ENCODE data around the gene TRAF4.

DNA sequence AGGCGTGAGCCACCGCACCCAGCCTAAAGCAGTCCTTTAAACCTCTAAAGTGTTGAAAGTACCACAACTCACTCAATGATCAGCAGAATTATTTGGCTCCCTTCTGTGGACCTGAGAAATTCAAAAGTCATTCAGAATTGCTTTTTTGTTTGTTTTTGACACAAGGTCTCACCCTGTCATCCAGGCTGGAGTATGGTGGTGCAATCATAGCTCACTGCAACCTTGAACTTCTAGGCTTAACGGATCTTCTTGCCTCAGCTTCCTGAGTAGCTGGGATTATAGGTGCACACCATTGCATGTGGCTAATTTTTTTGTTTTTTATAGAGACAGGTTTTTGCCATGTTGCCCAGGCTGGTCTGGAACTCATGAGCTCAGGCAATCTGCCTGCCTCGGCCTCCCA lies 44.3 kb downstream of the TRAF4 start:
- TF ChIP-seq CTCF (IDR thresholded peaks at IDR 0.05 in 2 of 3, conservative IDR thresholded peaks at IDR 0.05 in 1 of 3; ENCODE audit: borderline replicate concordance in 1 of 3, insufficient read depth in 1 of 3, low read depth in 2 of 3, low read length in 2 of 3) (no peak), ZNF274 (IDR thresholded peaks at IDR 0.05; ENCODE audit: low read depth, low read length) (no peak), RAD21 (IDR thresholded peaks at IDR 0.05; ENCODE audit: low read depth) (no peak), ZFX (IDR thresholded peaks at IDR 0.05) (no peak), POLR2A (IDR thresholded peaks at IDR 0.05; ENCODE audit: borderline replicate concordance, extremely low read depth, insufficient read depth, insufficient read length) (no peak), ELF1 (IDR thresholded peaks at IDR 0.05; ENCODE audit: borderline replicate concordance, low read depth) (no peak), SIN3A (IDR thresholded peaks at IDR 0.05; ENCODE audit: low read depth) (no peak), EGR1 (IDR thresholded peaks at IDR 0.05; ENCODE audit: low read depth) (no peak), EZH2 (IDR thresholded peaks at IDR 0.05) (no peak)
- TF ChIP-seq, protein P1, sequence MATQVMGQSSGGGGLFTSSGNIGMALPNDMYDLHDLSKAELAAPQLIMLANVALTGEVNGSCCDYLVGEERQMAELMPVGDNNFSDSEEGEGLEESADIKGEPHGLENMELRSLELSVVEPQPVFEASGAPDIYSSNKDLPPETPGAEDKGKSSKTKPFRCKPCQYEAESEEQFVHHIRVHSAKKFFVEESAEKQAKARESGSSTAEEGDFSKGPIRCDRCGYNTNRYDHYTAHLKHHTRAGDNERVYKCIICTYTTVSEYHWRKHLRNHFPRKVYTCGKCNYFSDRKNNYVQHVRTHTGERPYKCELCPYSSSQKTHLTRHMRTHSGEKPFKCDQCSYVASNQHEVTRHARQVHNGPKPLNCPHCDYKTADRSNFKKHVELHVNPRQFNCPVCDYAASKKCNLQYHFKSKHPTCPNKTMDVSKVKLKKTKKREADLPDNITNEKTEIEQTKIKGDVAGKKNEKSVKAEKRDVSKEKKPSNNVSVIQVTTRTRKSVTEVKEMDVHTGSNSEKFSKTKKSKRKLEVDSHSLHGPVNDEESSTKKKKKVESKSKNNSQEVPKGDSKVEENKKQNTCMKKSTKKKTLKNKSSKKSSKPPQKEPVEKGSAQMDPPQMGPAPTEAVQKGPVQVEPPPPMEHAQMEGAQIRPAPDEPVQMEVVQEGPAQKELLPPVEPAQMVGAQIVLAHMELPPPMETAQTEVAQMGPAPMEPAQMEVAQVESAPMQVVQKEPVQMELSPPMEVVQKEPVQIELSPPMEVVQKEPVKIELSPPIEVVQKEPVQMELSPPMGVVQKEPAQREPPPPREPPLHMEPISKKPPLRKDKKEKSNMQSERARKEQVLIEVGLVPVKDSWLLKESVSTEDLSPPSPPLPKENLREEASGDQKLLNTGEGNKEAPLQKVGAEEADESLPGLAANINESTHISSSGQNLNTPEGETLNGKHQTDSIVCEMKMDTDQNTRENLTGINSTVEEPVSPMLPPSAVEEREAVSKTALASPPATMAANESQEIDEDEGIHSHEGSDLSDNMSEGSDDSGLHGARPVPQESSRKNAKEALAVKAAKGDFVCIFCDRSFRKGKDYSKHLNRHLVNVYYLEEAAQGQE (IDR thresholded peaks at IDR 0.05; ENCODE audit: low read depth): no peak
- TF ChIP-seq, protein P2, sequence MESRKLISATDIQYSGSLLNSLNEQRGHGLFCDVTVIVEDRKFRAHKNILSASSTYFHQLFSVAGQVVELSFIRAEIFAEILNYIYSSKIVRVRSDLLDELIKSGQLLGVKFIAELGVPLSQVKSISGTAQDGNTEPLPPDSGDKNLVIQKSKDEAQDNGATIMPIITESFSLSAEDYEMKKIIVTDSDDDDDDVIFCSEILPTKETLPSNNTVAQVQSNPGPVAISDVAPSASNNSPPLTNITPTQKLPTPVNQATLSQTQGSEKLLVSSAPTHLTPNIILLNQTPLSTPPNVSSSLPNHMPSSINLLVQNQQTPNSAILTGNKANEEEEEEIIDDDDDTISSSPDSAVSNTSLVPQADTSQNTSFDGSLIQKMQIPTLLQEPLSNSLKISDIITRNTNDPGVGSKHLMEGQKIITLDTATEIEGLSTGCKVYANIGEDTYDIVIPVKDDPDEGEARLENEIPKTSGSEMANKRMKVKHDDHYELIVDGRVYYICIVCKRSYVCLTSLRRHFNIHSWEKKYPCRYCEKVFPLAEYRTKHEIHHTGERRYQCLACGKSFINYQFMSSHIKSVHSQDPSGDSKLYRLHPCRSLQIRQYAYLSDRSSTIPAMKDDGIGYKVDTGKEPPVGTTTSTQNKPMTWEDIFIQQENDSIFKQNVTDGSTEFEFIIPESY (IDR thresholded peaks at IDR 0.05; ENCODE audit: extremely low read depth, insufficient replicate concordance, low read length): no peak

Data from HCT116 (cell line).